Measurements from ENCODE around the gene ZNF407. TPM values are rescaled to one million over a fixed set of nuclear protein-coding genes. Genes with fewer than 3 reads are reported as not detected.
A peak's percentile ranks its signal among the peaks of the same experiment; 100 is the strongest.

ZNF407 gene
- total RNA-seq = 8.7 TPM

GRCh38 chr18:74597662-74598349 is at the start of gene ZNF407:
Gene ZNF407, plus strand, starts transcription at chr18:74597870. Its CDS starts 33,150 bp downstream, at chr18:74631020.
- intact Hi-C loops (cut with DNase I) = loop anchor here (1.0 to 10.0 kb wide), 4 partner anchors 102 to 1897 kb away; partner anchors contain the start of genes CNDP2, FBXO15, PTGR3 and ZNF516

GRCh38 chr18:74549591-74550104 is 48.0 kb upstream of the ZNF407 start:
- intact Hi-C loops (cut with DNase I) = loop anchor here (5.0 kb wide), 1 partner anchor 52 kb away; the partner anchor contains the start of gene CNDP2

More at GRCh38 chr18:74597662-74598349, at the start of gene ZNF407:
- DNase-seq (ENCODE audit: low spot score in 2 of 2) = peak; percentile 34 to 89
- Histone ChIP-seq H3K9me3 (peaks cover 0 to 24% of the 10 kb centered on the region in 2 donors), H3K27me3 (no peaks in the 10 kb centered on the region), H3K4me1 (peaks cover 0 to 17% of the 10 kb centered on the region in 2 donors), H3K36me3 (peaks cover 8 to 12% of the 10 kb centered on the region in 2 donors), H3K27ac (peak within 1 kb of the TSS; percentile 99), H3K4me3 (peak within 1 kb of the TSS; percentile 84 to 89)
- peak in 1 of 3 experiments; percentile 16 for TF ChIP-seq CTCF (IDR thresholded peaks at IDR 0.05)

GRCh38 chr18:74550886-74551285 is 46.8 kb upstream of the ZNF407 start:
- Histone ChIP-seq H3K4me1 (no peaks in the 10 kb centered on the region), H3K27me3 (no peaks in the 10 kb centered on the region), H3K9me3 (peaks cover 4 to 13% of the 10 kb centered on the region in 2 donors), H3K36me3 (no peaks in the 10 kb centered on the region), H3K4me3 (no peak overlapping the region), H3K27ac (no peak overlapping the region)
- no peak for TF ChIP-seq CTCF (IDR thresholded peaks at IDR 0.05)
- intact Hi-C loops (cut with DNase I) = loop anchor here (5.0 kb wide), 1 partner anchor 54 kb away; the partner anchor contains the start of gene CNDP2
- DNase-seq (ENCODE audit: low spot score in 2 of 2) = peak in 1 of 2 donors; percentile 30

More at GRCh38 chr18:74549591-74550104, 48.0 kb upstream of the ZNF407 start:
- TF ChIP-seq CTCF (IDR thresholded peaks at IDR 0.05) = no peak
- H3K36me3 ChIP-seq = no peaks in the 10 kb centered on the region
- no peaks in the 10 kb centered on the region for H3K27me3 ChIP-seq
- DNase-seq (ENCODE audit: low spot score in 2 of 2) = peak in 1 of 2 donors; percentile 40
- no peaks in the 10 kb centered on the region for H3K4me1 ChIP-seq
- H3K27ac ChIP-seq = no peak overlapping the region
- H3K4me3 ChIP-seq = no peak overlapping the region
- H3K9me3 ChIP-seq = peaks cover 4 to 13% of the 10 kb centered on the region in 2 donors

- no peak overlapping the region for H3K4me3 ChIP-seq
- DNase-seq (ENCODE audit: low spot score in 2 of 2) = peak in 1 of 2 donors; percentile 43
- no peak overlapping the region for H3K27ac ChIP-seq
- no peaks in the 10 kb centered on the region for H3K27me3 ChIP-seq
- H3K36me3 ChIP-seq = no peaks in the 10 kb centered on the region
- no peaks in the 10 kb centered on the region for H3K4me1 ChIP-seq
- TF ChIP-seq CTCF (IDR thresholded peaks at IDR 0.05) = no peak
- peaks cover 4 to 13% of the 10 kb centered on the region in 2 donors for H3K9me3 ChIP-seq
- intact Hi-C loops (cut with DNase I) = loop anchor here (5.0 kb wide), 1 partner anchor 54 kb away; the partner anchor contains the start of gene CNDP2
Measured at GRCh38 chr18:74551452-74551851, 46.2 kb upstream of the ZNF407 start.

- Histone ChIP-seq H3K27ac (no peak overlapping the region), H3K36me3 (no peaks in the 10 kb centered on the region), H3K9me3 (peaks cover 4 to 13% of the 10 kb centered on the region in 2 donors), H3K27me3 (no peaks in the 10 kb centered on the region), H3K4me1 (no peaks in the 10 kb centered on the region), H3K4me3 (no peak overlapping the region)
- intact Hi-C loops (cut with DNase I) = loop anchor here (1.0 to 5.0 kb wide), 3 partner anchors 55 to 356 kb away; partner anchors contain the start of gene CNDP2
- peak; percentile 31 to 89 for DNase-seq (ENCODE audit: low spot score in 2 of 2)
- peak; percentile 49 to 77 (median 72) for TF ChIP-seq CTCF (IDR thresholded peaks at IDR 0.05)
Measured at GRCh38 chr18:74551936-74552555, 45.6 kb upstream of the ZNF407 start.

All from ascending aorta (tissue), 2 donors.